ENCODE measurements around the gene AKAP13.

AKAP13 gene

GRCh38 chr15:85592148-85592547 lies 211.7 kb downstream of the AKAP13 start (continued):
- TF ChIP-seq, protein P1, sequence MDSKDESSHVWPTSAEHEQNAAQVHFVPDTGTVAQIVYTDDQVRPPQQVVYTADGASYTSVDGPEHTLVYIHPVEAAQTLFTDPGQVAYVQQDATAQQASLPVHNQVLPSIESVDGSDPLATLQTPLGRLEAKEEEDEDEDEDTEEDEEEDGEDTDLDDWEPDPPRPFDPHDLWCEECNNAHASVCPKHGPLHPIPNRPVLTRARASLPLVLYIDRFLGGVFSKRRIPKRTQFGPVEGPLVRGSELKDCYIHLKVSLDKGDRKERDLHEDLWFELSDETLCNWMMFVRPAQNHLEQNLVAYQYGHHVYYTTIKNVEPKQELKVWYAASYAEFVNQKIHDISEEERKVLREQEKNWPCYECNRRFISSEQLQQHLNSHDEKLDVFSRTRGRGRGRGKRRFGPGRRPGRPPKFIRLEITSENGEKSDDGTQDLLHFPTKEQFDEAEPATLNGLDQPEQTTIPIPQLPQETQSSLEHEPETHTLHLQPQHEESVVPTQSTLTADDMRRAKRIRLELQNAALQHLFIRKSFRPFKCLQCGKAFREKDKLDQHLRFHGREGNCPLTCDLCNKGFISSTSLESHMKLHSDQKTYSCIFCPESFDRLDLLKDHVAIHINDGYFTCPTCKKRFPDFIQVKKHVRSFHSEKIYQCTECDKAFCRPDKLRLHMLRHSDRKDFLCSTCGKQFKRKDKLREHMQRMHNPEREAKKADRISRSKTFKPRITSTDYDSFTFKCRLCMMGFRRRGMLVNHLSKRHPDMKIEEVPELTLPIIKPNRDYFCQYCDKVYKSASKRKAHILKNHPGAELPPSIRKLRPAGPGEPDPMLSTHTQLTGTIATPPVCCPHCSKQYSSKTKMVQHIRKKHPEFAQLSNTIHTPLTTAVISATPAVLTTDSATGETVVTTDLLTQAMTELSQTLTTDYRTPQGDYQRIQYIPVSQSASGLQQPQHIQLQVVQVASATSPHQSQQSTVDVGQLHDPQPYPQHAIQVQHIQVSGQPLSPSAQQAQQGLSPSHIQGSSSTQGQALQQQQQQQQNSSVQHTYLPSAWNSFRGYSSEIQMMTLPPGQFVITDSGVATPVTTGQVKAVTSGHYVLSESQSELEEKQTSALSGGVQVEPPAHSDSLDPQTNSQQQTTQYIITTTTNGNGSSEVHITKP (tag by site-specific recombination; IDR thresholded peaks at IDR 0.05): no peak
- TF ChIP-seq YY2 (tag by site-specific recombination; IDR thresholded peaks at IDR 0.05) (no peak), ZNF184 (tag by site-specific recombination; IDR thresholded peaks at IDR 0.05) (no peak), ZNF830 (tag by site-specific recombination; IDR thresholded peaks at IDR 0.05; ENCODE audit: low read depth) (no peak), ZNF10 (tag by site-specific recombination; IDR thresholded peaks at IDR 0.05) (no peak), ZNF791 (tag by site-specific recombination; IDR thresholded peaks at IDR 0.05) (no peak), ZNF658 (tag by site-specific recombination; IDR thresholded peaks at IDR 0.05) (no peak), ZNF223 (tag by site-specific recombination; IDR thresholded peaks at IDR 0.05) (no peak), ZNF416 (tag by site-specific recombination; IDR thresholded peaks at IDR 0.05) (no peak), ZNF560 (tag by site-specific recombination; IDR thresholded peaks at IDR 0.05; ENCODE audit: borderline replicate concordance) (no peak)

DNA sequence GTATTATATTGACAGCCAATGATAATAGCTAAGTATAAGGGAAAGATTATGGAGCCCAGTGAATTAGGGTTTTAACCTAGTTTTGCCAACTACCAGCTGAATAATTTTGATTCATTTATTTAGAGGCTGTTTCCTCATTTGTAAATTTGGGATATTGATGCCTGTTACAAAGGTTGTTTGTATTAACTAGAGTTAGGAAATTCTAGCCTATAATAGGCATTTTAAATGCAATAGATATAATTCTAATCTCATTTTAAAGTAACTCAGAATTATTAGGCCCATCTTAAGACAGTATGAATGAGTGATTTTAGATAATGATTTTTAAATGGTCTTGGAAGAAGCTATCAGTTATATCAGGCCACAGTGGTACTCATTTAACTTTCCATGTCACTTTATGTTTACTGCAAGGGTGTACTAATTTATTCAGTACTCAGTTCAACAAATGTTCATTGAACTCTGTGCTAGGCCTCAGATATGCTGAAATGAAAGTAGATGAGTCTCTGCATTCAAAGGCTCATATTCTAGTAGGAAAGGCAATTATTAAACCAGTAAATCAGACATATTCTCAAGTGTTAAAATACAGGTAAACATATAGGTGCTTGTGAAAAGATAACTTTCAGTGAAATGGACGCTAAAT lies 213.5 kb downstream of the AKAP13 start:
- ChIA-PET POLR2A (no interaction called here), CTCF (interaction anchor here (0.6 to 0.7 kb wide), 4 partner anchors 86 to 263 kb away, joined by 3 to 7 read pairs (median 3); no protein-coding TSS in a partner anchor)
- TF ChIP-seq HOXC10 (CRISPR knock-in tag; IDR thresholded peaks at IDR 0.05) (no peak), ZNF239 (tag by site-specific recombination; IDR thresholded peaks at IDR 0.05) (no peak)
- no peaks in the 10 kb centered on the region for H3K9me3 ChIP-seq (ENCODE audit: control insufficient read depth, insufficient read depth, low read depth, low read length)
- H3K4me3 ChIP-seq (ENCODE audit: low read depth, low read length): no peak overlapping the region
- H3K36me3 ChIP-seq (ENCODE audit: control insufficient read depth in 2 of 2, insufficient read depth in 1 of 2, low read length in 2 of 2): peaks cover 0 to 3% of the 10 kb centered on the region in 2 experiments; a peak in 2 of 3 replicates
- no peak overlapping the region for H3K27ac ChIP-seq (ENCODE audit: extremely low read depth, low read depth, low read length)
- no peaks in the 10 kb centered on the region for H3K4me1 ChIP-seq (ENCODE audit: control insufficient read depth, insufficient read depth, low read length)

GRCh38 chr15:85595804-85596536 lies 215.6 kb downstream of the AKAP13 start:
- Histone ChIP-seq H3K4me3 (ENCODE audit: low read depth, low read length) (no peak overlapping the region), H3K27ac (ENCODE audit: extremely low read depth, low read depth, low read length) (no peak overlapping the region), H3K36me3 (ENCODE audit: control insufficient read depth in 2 of 2, insufficient read depth in 1 of 2, low read length in 2 of 2) (peaks cover 0 to 3% of the 10 kb centered on the region in 2 experiments; a peak in 2 of 3 replicates), H3K4me1 (ENCODE audit: control insufficient read depth, insufficient read depth, low read length) (no peaks in the 10 kb centered on the region), H3K9me3 (ENCODE audit: control insufficient read depth, insufficient read depth, low read depth, low read length) (no peaks in the 10 kb centered on the region)
- POLR2A ChIA-PET: no interaction called here
- CTCF ChIA-PET: no interaction called here
- TF ChIP-seq MEIS1 (CRISPR knock-in tag; IDR thresholded peaks at IDR 0.05; ENCODE audit: borderline replicate concordance): no peak
- TF ChIP-seq ZNF112 (tag by site-specific recombination; IDR thresholded peaks at IDR 0.05): no peak
- no peak for TF ChIP-seq ZBTB17 (tag by site-specific recombination; IDR thresholded peaks at IDR 0.05)
- no peak for TF ChIP-seq ZNF266 (tag by site-specific recombination; IDR thresholded peaks at IDR 0.05; ENCODE audit: low read depth)
- TF ChIP-seq KLF9 (tag by site-specific recombination; IDR thresholded peaks at IDR 0.05; ENCODE audit: low read depth): no peak
- TF ChIP-seq, protein P2, sequence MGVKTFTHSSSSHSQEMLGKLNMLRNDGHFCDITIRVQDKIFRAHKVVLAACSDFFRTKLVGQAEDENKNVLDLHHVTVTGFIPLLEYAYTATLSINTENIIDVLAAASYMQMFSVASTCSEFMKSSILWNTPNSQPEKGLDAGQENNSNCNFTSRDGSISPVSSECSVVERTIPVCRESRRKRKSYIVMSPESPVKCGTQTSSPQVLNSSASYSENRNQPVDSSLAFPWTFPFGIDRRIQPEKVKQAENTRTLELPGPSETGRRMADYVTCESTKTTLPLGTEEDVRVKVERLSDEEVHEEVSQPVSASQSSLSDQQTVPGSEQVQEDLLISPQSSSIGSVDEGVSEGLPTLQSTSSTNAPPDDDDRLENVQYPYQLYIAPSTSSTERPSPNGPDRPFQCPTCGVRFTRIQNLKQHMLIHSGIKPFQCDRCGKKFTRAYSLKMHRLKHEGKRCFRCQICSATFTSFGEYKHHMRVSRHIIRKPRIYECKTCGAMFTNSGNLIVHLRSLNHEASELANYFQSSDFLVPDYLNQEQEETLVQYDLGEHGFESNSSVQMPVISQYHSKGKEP (tag by site-specific recombination; IDR thresholded peaks at IDR 0.05): no peak
- no peak for TF ChIP-seq ZNF704 (tag by site-specific recombination; IDR thresholded peaks at IDR 0.05)
- TF ChIP-seq ZNF350 (tag by site-specific recombination; IDR thresholded peaks at IDR 0.05): no peak
- no peak for TF ChIP-seq ZNF670 (tag by site-specific recombination; IDR thresholded peaks at IDR 0.05; ENCODE audit: low read depth)
- no peak for TF ChIP-seq ZNF169 (tag by site-specific recombination; IDR thresholded peaks at IDR 0.05)

Data from HEK293 (cell line).